Testis (tissue), 3 donors: ENCODE data around the gene CORO1A. TPM values are rescaled to one million over a fixed set of nuclear protein-coding genes. Genes with fewer than 3 reads are reported as not detected.

ENCODE experiments used
- DNase-seq: peaks from one replicate; pipeline ENCODE4 v3.0.0-alpha.2; 2019
- H3K27ac ChIP-seq, 2 donors: fragments of 200-600 bp; sonication (generic); one replicate each; pipeline ENCODE4 v1.5.1; 2019
- H3K27me3 ChIP-seq: fragments of 200-600 bp; sonication (generic); one replicate; pipeline ENCODE4 v1.5.1; 2019
- H3K36me3 ChIP-seq: fragments of 200-600 bp; sonication (generic); one replicate; pipeline ENCODE4 v1.5.1; 2017; ENCODE audit warnings: low read depth; ENCODE audit errors: missing control alignments
- H3K4me1 ChIP-seq: fragments of 200-600 bp; sonication (generic); one replicate; pipeline ENCODE4 v1.5.1; 2019
- H3K4me3 ChIP-seq, 2 donors: fragments of 200-600 bp; sonication (generic); one replicate each; pipeline ENCODE4 v1.5.1; 2017 to 2019
- H3K9me3 ChIP-seq: fragments of 200-600 bp; sonication (generic); one replicate; pipeline ENCODE4 v1.5.1; 2017
- POLR2A ChIP-seq: fragments of 450-650 bp; IDR thresholded peaks from one replicate; pipeline ENCODE4 v1.6.1; 2017; ENCODE audit warnings: antibody characterized with exemption, mild to moderate bottlenecking, moderate library complexity
- WGBS, 2 donors: methylation state at CpG; one replicate each; pipeline ENCODE4 v1.1.5; 2018; 5-methylcytosine and 5-hydroxymethylcytosine counted together
- intact Hi-C: fragments of 100-400 bp; cut with DNase I; formaldehyde crosslinking; loops from one replicate; pipeline ENCODE4 v1.15.1; 2023; ENCODE audit warnings: low total_unique reads
- polyA plus RNA-seq: library from polyadenylated mRNA; stranded (reverse); fragments of 350-450 nt; fragmentation: Illumina TruSeq; extraction: RNeasy Lipid Tissue Mini Kit (QIAGEN cat#74804); gene quantifications from one replicate; pipeline ENCODE4 v1.2.3, GENCODE V29; 2014; ENCODE audit warnings: low read depth, low replicate concordance; ENCODE audit not compliant: insufficient read depth
- total RNA-seq, 2 donors: library from RNA; depleted of rRNA; stranded (reverse); fragments of >200 nt; gene quantifications; one replicate each; pipeline ENCODE4 v1.2.3, GENCODE V29; 2016
- TF ChIP-seq, protein P1 (sequence below), 3 experiments: fragments of 450-650 bp in 2 of 3; fragments of 200-600 bp in 1 of 3; sonication (generic) in 1 of 3; IDR thresholded peaks; one replicate each; pipeline ENCODE4 v1.5.1; 2016 to 2019; ENCODE audit warnings: antibody characterized with exemption in 3 of 3, mild to moderate bottlenecking in 2 of 3, moderate library complexity in 1 of 3

The CORO1A gene
- total and polyA plus RNA-seq, 3 donors from 2014 or later, result 4.4 to 19.7 (median 9.6) TPM

DNA sequence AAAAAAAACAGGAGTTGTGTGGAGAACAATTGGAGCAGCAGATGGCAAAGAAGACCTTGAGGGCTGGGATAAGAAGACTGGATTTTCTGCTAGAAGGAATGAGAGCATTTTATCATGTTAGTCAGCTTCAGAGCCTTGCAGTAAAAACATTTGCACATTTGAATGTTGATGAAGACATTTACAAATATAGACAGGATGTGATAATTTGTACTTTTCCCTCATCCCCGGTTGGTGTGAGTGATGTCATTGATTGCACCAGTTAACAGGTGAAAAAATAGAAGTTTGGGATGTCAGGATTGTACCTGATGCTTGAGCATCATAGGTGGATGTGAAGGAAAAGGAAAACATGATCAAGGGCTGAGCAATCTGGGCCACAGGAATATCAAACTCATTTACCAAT is 37.7 kb upstream of the CORO1A start:
- no peaks in the 10 kb centered on the region for H3K9me3 ChIP-seq
- H3K27me3 ChIP-seq, result no peaks in the 10 kb centered on the region
- H3K4me1 ChIP-seq, result no peaks in the 10 kb centered on the region
- intact Hi-C loops, result no loop called here
- H3K36me3 ChIP-seq, result no peaks in the 10 kb centered on the region
- no peak for TF ChIP-seq POLR2A
- TF ChIP-seq, protein P1, sequence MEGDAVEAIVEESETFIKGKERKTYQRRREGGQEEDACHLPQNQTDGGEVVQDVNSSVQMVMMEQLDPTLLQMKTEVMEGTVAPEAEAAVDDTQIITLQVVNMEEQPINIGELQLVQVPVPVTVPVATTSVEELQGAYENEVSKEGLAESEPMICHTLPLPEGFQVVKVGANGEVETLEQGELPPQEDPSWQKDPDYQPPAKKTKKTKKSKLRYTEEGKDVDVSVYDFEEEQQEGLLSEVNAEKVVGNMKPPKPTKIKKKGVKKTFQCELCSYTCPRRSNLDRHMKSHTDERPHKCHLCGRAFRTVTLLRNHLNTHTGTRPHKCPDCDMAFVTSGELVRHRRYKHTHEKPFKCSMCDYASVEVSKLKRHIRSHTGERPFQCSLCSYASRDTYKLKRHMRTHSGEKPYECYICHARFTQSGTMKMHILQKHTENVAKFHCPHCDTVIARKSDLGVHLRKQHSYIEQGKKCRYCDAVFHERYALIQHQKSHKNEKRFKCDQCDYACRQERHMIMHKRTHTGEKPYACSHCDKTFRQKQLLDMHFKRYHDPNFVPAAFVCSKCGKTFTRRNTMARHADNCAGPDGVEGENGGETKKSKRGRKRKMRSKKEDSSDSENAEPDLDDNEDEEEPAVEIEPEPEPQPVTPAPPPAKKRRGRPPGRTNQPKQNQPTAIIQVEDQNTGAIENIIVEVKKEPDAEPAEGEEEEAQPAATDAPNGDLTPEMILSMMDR (IDR thresholded peaks at IDR 0.05), result no peak
- no peak overlapping the region for H3K27ac ChIP-seq
- no peak for DNase-seq
- no peak overlapping the region for H3K4me3 ChIP-seq
- WGBS, 2 donors, result 46 to 62% methylated on average over 1 of the region's 1 CpG

DNA sequence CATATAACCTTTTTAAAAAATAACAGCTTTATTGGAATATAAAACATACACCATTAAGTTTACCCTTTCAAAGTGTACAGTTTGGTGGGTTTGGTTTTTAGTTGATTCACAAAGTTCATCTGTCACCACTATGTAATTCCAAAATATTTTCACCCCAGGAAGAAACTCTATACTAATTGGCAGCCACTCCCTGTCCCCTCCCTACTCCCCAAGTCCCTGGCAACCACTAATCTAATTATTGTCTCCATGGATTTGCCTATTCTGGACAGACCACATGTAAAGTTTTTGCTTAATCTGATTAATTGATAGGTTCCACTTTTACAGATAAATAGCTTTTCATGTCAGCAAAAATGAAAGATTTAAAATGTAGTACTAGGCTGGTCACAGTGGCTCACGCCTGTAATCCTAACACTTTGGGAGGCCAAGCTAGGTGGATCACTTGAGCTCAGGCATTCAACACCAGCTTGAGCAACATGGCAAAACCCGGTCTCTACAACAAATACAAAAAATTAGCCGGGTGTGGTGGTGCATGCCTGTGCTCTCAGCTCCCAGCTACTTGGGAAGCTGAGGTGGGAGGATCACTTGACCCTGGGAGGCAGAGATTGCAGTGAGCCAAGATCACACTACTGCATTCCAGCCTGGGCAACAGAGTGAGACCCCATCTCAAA is 35.4 kb upstream of the CORO1A start:
- TF ChIP-seq POLR2A, result no peak
- TF ChIP-seq, protein P1 (IDR thresholded peaks at IDR 0.05), result no peak
- WGBS, 2 donors, result 93 to 96% methylated on average over 3 of the region's 3 CpGs

DNA sequence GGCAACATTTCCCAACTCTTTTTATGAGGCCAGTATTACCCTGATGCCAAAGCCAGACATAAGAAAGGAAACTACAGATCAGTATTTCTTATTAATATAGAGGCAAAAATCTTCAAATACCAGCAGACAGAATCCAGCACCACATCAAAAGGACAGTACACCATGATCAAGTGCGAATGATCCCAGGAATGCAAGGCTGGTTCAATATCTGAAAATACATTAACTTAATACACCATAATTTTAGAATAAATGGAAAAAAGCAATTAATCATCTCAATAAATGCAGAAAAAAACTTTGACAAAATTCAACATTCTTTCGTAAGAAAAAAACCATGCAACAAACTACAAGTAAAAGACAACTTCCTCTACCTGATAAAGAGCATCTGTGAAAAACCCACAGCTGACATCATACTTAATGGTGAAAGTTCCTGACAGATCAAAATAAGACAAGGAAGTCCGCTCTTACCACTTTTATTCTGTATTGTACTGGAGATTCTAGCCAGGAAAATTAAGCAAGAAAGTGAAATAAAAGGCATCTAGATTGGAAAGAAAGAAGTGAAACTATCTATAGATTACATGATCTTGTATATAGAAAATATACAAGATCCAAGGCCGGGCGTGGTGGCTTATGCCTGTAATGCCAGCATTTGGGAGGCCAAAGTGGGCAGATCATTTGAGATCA is 34.0 kb upstream of the CORO1A start:
- Histone ChIP-seq H3K4me1 (no peaks in the 10 kb centered on the region), H3K27me3 (no peaks in the 10 kb centered on the region), H3K4me3 (no peak overlapping the region), H3K27ac (no peak overlapping the region), H3K36me3 (no peaks in the 10 kb centered on the region), H3K9me3 (no peaks in the 10 kb centered on the region)
- no peak for DNase-seq
- TF ChIP-seq, protein P1 (IDR thresholded peaks at IDR 0.05), result no peak
- no peak for TF ChIP-seq POLR2A
- intact Hi-C loops, result no loop called here
- 78 to 94% methylated on average over 5 of the region's 5 CpGs for WGBS, 2 donors

More for the DNA sequence above, 35.4 kb upstream of the CORO1A start:
- Histone ChIP-seq H3K27me3 (no peaks in the 10 kb centered on the region), H3K36me3 (no peaks in the 10 kb centered on the region), H3K4me1 (no peaks in the 10 kb centered on the region), H3K27ac (no peak overlapping the region), H3K9me3 (no peaks in the 10 kb centered on the region), H3K4me3 (no peak overlapping the region)
- intact Hi-C loops, result no loop called here
- DNase-seq, result no peak

DNA sequence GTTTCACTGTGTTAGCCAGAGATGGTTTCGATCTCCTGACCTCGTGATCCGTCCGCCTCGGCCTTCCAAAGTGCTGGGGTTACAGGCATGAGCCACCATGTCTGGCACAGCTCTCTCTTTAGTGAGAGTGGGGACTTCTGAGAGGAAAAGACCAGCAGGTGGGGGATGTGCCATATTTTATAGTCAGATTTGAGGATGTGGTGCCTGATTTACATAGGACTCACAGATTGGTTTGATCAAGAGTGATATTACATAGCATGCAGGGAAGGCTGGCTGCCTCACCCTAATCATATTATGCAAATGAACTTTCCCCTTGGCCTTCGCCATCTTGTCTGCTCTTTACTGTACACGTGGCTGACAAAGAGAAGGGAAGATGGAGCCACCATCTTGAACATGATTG is 32.3 kb upstream of the CORO1A start:
- H3K4me1 ChIP-seq, result no peaks in the 10 kb centered on the region
- WGBS, 2 donors, result 85 to 94% methylated on average over 7 of the region's 7 CpGs
- no peak for TF ChIP-seq POLR2A
- TF ChIP-seq, protein P1 (IDR thresholded peaks at IDR 0.05), result no peak
- DNase-seq, result no peak
- no peaks in the 10 kb centered on the region for H3K27me3 ChIP-seq
- intact Hi-C loops, result no loop called here
- no peaks in the 10 kb centered on the region for H3K36me3 ChIP-seq
- H3K4me3 ChIP-seq, result no peak overlapping the region
- no peaks in the 10 kb centered on the region for H3K9me3 ChIP-seq
- H3K27ac ChIP-seq, result no peak overlapping the region
